BE2C (cell line): ENCODE data around the gene RAB11FIP5.
"Not testable (repeated sequence)": the region's sequence is repeated elsewhere in the genome, so short reads cannot be mapped to it uniquely, and the experiment has no call there.

Experiments used
- DNase-seq: peaks from one replicate; pipeline ENCODE4 v3.0.0-alpha.2; 2020
- H3K27me3 ChIP-seq: fragments of 250-450 bp; sonication (Bioruptor Pico); 2 replicates; pipeline ENCODE4 v1.5.1; 2020; ENCODE audit warnings: mild to moderate bottlenecking
- H3K36me3 ChIP-seq: fragments of 250-450 bp; sonication (Bioruptor Pico); 2 replicates; pipeline ENCODE4 v1.5.1; 2020; ENCODE audit warnings: mild to moderate bottlenecking
- H3K4me1 ChIP-seq: fragments of 250-450 bp; sonication (Bioruptor Pico); 2 replicates; pipeline ENCODE4 v1.5.1; 2020
- H3K4me3 ChIP-seq: 2 replicates; pipeline ENCODE4 v1.5.1; 2011; ENCODE audit warnings: low read depth, low read length
- H3K9me3 ChIP-seq: fragments of 250-450 bp; sonication (Bioruptor Pico); 2 replicates; pipeline ENCODE4 v1.5.1; 2020
- TF ChIP-seq, protein P1 (sequence below): IDR thresholded peaks from 2 replicates; pipeline ENCODE4 v1.5.1; 2012; ENCODE audit warnings: mild to moderate bottlenecking, low read depth, low read length

RAB11FIP5 gene

DNA sequence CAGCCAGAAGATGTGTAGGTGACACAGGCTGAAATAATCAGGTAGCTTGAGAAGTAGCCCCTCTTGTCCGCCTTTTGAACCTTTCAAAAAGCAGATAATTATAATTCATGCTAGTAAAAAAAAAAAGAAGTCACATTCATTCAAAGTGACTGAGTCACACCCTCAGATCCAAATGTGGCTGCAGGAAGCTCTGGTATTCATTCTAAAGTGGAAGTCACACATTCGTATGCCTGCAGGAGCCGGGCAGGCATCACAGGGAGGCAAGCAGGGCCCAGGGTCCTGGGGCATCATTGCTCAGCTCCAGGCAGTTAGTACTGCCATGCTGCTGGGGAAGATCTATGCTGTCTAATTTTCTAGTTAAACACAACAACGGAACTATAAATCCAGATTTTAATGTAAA lies 21.7 kb upstream of the RAB11FIP5 start:
- H3K4me1 ChIP-seq: no peaks in the 10 kb centered on the region
- no peaks in the 10 kb centered on the region for H3K27me3 ChIP-seq
- no peaks in the 10 kb centered on the region for H3K36me3 ChIP-seq
- no peak for DNase-seq
- no peaks in the 10 kb centered on the region for H3K9me3 ChIP-seq
- TF ChIP-seq, protein P1, sequence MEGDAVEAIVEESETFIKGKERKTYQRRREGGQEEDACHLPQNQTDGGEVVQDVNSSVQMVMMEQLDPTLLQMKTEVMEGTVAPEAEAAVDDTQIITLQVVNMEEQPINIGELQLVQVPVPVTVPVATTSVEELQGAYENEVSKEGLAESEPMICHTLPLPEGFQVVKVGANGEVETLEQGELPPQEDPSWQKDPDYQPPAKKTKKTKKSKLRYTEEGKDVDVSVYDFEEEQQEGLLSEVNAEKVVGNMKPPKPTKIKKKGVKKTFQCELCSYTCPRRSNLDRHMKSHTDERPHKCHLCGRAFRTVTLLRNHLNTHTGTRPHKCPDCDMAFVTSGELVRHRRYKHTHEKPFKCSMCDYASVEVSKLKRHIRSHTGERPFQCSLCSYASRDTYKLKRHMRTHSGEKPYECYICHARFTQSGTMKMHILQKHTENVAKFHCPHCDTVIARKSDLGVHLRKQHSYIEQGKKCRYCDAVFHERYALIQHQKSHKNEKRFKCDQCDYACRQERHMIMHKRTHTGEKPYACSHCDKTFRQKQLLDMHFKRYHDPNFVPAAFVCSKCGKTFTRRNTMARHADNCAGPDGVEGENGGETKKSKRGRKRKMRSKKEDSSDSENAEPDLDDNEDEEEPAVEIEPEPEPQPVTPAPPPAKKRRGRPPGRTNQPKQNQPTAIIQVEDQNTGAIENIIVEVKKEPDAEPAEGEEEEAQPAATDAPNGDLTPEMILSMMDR: no peak
- H3K4me3 ChIP-seq: no peak overlapping the region

DNA sequence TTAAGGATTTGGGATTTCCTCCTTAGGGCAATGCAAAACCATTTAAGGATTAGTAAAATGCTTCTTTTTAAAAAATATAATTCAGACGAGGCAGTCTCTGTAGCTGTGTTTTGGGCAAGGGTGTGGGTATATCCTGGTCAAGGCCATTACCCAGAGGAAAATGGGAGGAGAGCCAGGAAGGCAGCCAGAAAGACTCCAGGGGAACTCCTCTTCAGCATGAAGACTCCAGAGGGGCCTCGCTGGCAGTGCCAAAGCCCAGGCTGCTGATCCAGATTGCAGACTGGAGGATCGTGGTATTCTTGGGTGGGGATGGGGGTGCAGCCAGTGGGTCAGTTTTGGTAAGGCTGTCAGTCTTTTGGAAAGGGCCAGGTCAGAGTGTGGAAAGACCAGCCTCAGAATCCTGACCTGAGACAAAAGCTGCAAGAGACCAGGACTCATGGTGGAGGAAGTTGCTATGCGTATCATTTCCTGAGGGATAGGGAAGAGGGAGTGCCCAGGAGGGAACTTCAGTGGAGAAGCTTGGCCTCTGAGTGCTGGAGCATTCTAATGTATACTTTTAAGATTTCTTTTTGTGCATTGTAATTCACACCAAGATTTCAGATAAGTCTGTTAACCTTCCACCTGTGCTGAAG lies 20.9 kb upstream of the RAB11FIP5 start:
- Histone ChIP-seq H3K27me3 (no peaks in the 10 kb centered on the region), H3K9me3 (no peaks in the 10 kb centered on the region)

DNA sequence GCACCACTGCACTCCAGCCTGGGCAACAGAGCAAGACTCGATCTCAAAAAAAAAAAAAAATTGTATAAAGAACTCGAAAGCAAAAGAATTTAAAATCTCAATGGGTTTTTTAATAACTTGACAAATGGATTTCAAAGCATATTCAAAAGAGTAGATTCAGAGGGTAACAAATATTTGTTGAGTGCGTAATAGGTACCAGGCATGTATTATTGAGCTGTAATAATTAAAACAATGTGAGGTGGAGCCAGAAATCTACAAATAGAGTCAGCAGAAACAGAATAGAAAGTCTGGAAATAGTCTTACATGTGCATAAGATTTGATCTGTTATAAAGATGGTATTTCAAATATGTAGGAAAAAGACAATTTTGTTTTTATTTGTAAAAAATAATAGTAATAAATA lies 19.1 kb upstream of the RAB11FIP5 start:
- no peak for DNase-seq
- no peak overlapping the region for H3K4me3 ChIP-seq
- no peaks in the 10 kb centered on the region for H3K9me3 ChIP-seq
- H3K4me1 ChIP-seq: no peaks in the 10 kb centered on the region
- TF ChIP-seq, protein P1: no peak
- no peaks in the 10 kb centered on the region for H3K27me3 ChIP-seq
- no peaks in the 10 kb centered on the region for H3K36me3 ChIP-seq

More for the DNA sequence above, 20.9 kb upstream of the RAB11FIP5 start:
- H3K4me3 ChIP-seq: no peak overlapping the region
- TF ChIP-seq, protein P1: no peak
- no peaks in the 10 kb centered on the region for H3K4me1 ChIP-seq
- no peak for DNase-seq
- no peaks in the 10 kb centered on the region for H3K36me3 ChIP-seq

DNA sequence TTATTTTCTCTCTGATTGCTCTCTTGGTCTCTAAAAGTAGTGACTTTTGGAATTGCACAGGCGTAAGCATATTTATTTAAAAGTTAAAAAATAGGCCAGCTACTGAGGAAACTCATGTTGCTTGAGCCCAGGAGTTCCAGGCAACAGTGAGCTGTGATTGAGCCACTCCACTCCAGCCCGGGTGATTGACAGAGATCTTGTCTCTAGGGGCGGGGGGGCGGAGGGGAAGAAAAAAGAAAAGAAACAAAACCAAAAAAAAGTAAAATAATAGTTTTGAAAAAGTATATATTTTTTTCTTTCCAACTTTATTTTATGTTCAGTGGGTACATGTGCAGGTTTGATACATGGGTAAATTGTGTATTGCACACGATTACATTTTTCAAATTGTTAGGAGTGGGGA lies 18.0 kb upstream of the RAB11FIP5 start:
- Histone ChIP-seq H3K4me1 (no peaks in the 10 kb centered on the region), H3K36me3 (no peaks in the 10 kb centered on the region)

DNA sequence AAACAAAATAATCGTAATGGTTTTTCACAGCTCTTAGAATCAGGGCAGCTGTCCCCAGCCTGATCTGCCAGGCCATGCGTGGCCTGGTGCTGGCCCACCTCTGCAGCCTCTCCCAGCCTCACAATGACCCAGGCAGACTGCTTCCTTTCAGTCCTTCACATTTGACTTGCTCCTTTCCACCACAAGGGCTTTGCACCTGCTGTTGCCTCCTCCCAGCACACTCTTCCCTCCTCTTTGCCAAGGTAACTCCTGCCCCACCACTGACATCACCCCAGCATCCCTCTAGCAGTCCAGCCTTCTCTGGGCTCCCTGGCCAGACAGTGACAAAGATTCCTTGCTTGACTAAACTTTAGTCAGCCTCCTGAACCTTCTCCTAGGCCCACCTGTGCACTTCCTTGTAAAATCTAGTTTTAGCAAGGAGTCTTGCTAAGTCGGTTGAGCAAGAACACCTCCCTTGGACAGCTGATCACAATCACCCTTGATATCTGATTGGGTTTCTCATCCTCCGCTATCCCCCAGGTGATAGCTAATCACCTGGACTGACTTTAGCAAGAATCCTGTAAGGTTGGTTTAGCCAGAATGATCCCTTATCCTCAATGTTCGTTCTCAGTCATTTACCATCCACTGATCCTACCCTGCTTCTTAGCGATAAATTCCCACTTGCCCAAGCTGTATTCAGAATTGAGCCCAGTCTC lies 16.2 kb upstream of the RAB11FIP5 start:
- no peak for DNase-seq
- no peaks in the 10 kb centered on the region for H3K9me3 ChIP-seq
- no peaks in the 10 kb centered on the region for H3K27me3 ChIP-seq
- H3K36me3 ChIP-seq: no peaks in the 10 kb centered on the region
- H3K4me1 ChIP-seq: no peaks in the 10 kb centered on the region
- H3K4me3 ChIP-seq: no peak overlapping the region
- TF ChIP-seq, protein P1: no peak

More for the DNA sequence above, 18.0 kb upstream of the RAB11FIP5 start:
- TF ChIP-seq, protein P1: no peak
- no peak for DNase-seq
- no peaks in the 10 kb centered on the region for H3K27me3 ChIP-seq
- no peak overlapping the region for H3K4me3 ChIP-seq
- no peaks in the 10 kb centered on the region for H3K9me3 ChIP-seq

DNA sequence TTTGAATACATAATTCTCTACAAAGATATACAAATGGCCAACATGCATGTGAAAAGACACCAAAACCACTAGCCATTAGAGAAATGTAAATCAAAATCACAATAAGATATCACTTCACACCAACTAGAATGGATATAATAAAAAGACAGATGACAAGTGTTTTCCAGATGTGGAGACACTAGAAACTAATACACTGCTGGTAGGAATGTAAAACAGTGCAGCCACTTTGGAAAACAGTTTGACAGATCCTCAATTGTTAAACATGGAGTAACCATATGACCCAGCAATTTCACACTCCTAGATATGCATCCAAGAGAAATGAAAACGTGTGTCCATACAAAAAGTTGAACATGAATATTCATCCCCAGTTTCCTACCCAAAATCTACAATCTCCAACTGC lies 9.8 kb upstream of the RAB11FIP5 start:
- TF ChIP-seq, protein P1: no peak
- H3K4me1 ChIP-seq: no peaks in the 10 kb centered on the region
- DNase-seq: no peak
- no peaks in the 10 kb centered on the region for H3K36me3 ChIP-seq
- no peak overlapping the region for H3K4me3 ChIP-seq
- no peaks in the 10 kb centered on the region for H3K27me3 ChIP-seq
- no peaks in the 10 kb centered on the region for H3K9me3 ChIP-seq

DNA sequence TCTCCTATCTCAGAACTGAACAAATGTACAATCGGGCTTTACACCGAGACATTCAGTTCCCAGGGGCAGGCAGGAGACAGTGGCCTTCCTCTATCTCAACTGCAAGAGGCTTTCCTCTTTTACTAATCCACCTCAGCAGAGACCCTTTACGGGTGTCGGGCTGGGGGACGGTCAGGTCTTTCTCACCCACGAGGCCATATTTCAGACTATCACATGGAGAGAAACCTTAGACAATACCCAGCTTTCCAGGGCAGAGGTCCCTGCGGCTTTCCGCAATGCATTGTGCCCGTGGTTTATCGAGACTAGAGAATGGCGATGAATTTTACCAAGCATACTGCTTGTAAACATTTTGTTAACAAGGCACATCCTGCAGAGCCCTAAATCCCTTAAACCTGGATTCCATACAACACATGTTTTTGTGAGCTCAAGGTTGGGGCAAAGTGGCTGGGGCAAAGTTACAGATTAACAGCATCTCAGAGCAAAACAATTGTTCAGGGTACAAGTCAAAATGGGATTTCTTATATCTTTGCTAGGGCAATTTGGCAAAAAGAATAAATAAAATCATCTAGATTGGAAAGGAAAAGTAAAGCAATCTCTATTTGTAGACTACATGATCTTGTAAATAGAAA lies 7.0 kb upstream of the RAB11FIP5 start:
- not testable (repeated sequence) for H3K27me3 ChIP-seq, H3K36me3 ChIP-seq, H3K4me3 ChIP-seq, DNase-seq, H3K9me3 ChIP-seq, H3K4me1 ChIP-seq
